C4-2B (cell line): ENCODE measurements around the gene STAT4.

Experiments
- ZFX ChIP-seq: fragments of 450-650 bp; IDR thresholded peaks from 2 replicates; pipeline ENCODE4 v1.6.1; 2017
- TF ChIP-seq, protein P1 (sequence below): fragments of 450-650 bp; conservative IDR thresholded peaks from 2 replicates; pipeline ENCODE4 v1.5.1; 2017; ENCODE audit warnings: mild to moderate bottlenecking

DNA sequence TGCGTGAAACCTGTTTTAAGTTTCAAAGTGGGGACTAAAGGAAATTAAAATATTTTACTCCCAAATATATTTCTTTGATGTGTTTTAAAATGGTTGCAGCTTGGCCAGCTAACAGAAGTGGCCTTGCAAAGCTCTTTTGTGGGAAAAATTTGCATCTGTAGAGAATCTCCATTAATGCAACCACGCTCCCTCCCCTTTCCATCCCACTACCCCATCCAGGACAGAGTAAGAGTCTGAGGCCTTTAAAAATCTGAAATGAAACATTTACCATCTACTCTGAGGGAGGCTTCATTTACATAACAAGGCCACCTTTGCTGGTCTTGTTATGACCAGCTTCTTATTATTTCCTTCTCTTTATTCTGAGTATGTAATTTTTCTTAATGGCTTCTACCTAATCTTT, 63.5 kb downstream of the STAT4 start:
- TF ChIP-seq, protein P1, sequence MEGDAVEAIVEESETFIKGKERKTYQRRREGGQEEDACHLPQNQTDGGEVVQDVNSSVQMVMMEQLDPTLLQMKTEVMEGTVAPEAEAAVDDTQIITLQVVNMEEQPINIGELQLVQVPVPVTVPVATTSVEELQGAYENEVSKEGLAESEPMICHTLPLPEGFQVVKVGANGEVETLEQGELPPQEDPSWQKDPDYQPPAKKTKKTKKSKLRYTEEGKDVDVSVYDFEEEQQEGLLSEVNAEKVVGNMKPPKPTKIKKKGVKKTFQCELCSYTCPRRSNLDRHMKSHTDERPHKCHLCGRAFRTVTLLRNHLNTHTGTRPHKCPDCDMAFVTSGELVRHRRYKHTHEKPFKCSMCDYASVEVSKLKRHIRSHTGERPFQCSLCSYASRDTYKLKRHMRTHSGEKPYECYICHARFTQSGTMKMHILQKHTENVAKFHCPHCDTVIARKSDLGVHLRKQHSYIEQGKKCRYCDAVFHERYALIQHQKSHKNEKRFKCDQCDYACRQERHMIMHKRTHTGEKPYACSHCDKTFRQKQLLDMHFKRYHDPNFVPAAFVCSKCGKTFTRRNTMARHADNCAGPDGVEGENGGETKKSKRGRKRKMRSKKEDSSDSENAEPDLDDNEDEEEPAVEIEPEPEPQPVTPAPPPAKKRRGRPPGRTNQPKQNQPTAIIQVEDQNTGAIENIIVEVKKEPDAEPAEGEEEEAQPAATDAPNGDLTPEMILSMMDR, result no peak
- TF ChIP-seq ZFX, result no peak
